Mammary epithelial cell (primary cell): ENCODE measurements around the gene NEK3.

Experiments used
- CTCF ChIP-seq, 2 donors: IDR thresholded peaks in 1 of 2; conservative IDR thresholded peaks in 1 of 2; 2 replicates each; pipeline ENCODE4 v1.5.1; 2011 to 2012; ENCODE audit warnings: inconsistent platforms in 2 of 2, low read length in 2 of 2, mild to moderate bottlenecking in 2 of 2, control low read depth in 1 of 2, low read depth in 1 of 2; ENCODE audit not compliant: insufficient read depth in 1 of 2; ENCODE audit errors: extremely low read depth in 1 of 2
- EZH2 ChIP-seq: IDR thresholded peaks from 2 replicates; pipeline ENCODE4 v1.6.1; 2012; ENCODE audit warnings: low read length, inconsistent platforms, borderline replicate concordance

GRCh38 chr13:52179925-52180324 lies 20.5 kb upstream of the NEK3 start:
- TF ChIP-seq EZH2: no peak
- no peak for TF ChIP-seq CTCF (conservative IDR thresholded peaks at IDR 0.05 in 1 of 2, IDR thresholded peaks at IDR 0.05 in 1 of 2; ENCODE audit: extremely low read depth in 1 of 2, insufficient read depth in 1 of 2, low read depth in 1 of 2, low read length in 2 of 2)
